ENCODE data around the gene BRAT1.

DNA sequence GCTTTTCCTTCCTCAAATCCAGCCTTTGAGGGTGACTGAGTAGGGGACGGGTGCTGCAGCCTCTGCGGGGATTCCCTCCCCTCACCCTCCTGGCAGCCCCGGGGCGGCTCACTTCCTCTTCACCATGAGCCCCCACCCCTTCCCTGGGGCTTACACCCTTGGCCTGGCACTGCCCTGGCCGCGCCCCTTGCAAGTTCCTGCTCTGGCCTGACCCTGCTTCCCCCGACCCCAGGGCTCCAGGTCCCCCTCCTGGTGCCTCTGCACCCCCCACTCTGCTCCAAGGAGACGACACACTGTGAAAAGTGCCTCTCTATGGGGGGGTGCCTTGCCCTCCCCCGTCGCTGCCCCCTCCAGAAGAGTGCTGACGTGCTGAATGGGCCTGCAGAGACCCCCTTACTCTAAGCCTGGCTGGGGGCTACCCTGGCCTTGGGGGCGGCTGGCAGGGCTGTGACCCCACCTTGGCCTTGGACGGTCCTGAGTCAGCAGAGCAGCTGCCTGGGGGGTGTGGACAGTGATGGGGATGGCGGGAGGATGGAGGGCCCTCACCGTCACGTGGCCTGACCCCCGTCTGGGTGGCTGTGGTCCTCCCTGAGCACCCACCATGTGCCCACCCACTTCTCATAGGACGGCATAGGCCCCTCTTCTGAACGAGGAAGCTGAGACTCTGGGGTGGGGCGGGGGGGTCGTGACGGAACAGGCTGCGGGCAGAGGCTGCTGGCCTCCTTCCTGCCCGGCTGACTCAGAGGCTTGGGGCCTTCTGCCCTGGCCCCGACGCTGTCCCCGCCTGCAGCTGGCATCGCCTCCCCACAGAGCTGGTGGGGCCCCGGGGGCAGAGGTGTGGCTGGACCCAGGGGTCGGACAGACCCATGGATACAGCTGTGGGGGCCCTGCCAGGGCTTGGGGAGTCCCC is 25.9 kb downstream of the BRAT1 start:
- no peak for TF ChIP-seq EZH2 (IDR thresholded peaks at IDR 0.05; ENCODE audit: low read depth, unreplicated experiment)
- no peak for TF ChIP-seq STAT1 (IDR thresholded peaks at IDR 0.05; ENCODE audit: unreplicated experiment)
- TF ChIP-seq, protein P1, sequence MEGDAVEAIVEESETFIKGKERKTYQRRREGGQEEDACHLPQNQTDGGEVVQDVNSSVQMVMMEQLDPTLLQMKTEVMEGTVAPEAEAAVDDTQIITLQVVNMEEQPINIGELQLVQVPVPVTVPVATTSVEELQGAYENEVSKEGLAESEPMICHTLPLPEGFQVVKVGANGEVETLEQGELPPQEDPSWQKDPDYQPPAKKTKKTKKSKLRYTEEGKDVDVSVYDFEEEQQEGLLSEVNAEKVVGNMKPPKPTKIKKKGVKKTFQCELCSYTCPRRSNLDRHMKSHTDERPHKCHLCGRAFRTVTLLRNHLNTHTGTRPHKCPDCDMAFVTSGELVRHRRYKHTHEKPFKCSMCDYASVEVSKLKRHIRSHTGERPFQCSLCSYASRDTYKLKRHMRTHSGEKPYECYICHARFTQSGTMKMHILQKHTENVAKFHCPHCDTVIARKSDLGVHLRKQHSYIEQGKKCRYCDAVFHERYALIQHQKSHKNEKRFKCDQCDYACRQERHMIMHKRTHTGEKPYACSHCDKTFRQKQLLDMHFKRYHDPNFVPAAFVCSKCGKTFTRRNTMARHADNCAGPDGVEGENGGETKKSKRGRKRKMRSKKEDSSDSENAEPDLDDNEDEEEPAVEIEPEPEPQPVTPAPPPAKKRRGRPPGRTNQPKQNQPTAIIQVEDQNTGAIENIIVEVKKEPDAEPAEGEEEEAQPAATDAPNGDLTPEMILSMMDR (conservative IDR thresholded peaks at IDR 0.05; ENCODE audit: low read depth in 2 of 2) = no peak
